Activated CD8-positive, alpha-beta memory T cell treated with anti-CD3 and anti-CD28 coated beads, Interleukin-2, amount 50 U/mL, for 4 hours (primary cell): ENCODE data around the gene INF2.
A peak's percentile ranks its signal among the peaks of the same experiment; 100 is the strongest.
"Not testable (repeated sequence)": the region's sequence is repeated elsewhere in the genome, so short reads cannot be mapped to it uniquely, and the experiment has no call there.

ENCODE experiments used
- DNase-seq: peaks from one replicate; pipeline ENCODE4 v3.0.0-alpha.2; 2020

The INF2 gene

GRCh38 chr14:104657563-104658324 is 31.7 kb upstream of the INF2 start:
- DNase-seq = no peak

GRCh38 chr14:104658325-104658712 is 31.1 kb upstream of the INF2 start:
- DNase-seq = no peak

- DNase-seq = no peak
Measured at GRCh38 chr14:104659146-104659545, 30.3 kb upstream of the INF2 start.

GRCh38 chr14:104659764-104660523 is 29.5 kb upstream of the INF2 start:
- no peak for DNase-seq

GRCh38 chr14:104660597-104660996 is 28.8 kb upstream of the INF2 start:
- DNase-seq = no peak

GRCh38 chr14:104661086-104661485 is 28.3 kb upstream of the INF2 start:
- DNase-seq = no peak

- DNase-seq = not testable (repeated sequence)
Measured at GRCh38 chr14:104661528-104662157, 27.8 kb upstream of the INF2 start.

GRCh38 chr14:104662472-104662871 is 26.9 kb upstream of the INF2 start:
- DNase-seq = not testable (repeated sequence)

- no peak for DNase-seq
Measured at GRCh38 chr14:104664107-104664506, 25.3 kb upstream of the INF2 start.

GRCh38 chr14:104664588-104664987 is 24.8 kb upstream of the INF2 start:
- DNase-seq = no peak

- DNase-seq = no peak
Measured at GRCh38 chr14:104665114-104665656, 24.2 kb upstream of the INF2 start.

GRCh38 chr14:104665657-104666522 is 23.5 kb upstream of the INF2 start:
- DNase-seq = peak; percentile 49

- not testable (repeated sequence) for DNase-seq
Measured at GRCh38 chr14:104666523-104666895, 22.9 kb upstream of the INF2 start.

GRCh38 chr14:104666981-104667380 is 22.4 kb upstream of the INF2 start:
- no peak for DNase-seq

- DNase-seq = no peak
Measured at GRCh38 chr14:104669697-104670096, 19.7 kb upstream of the INF2 start.

GRCh38 chr14:104671330-104671977 is 18.0 kb upstream of the INF2 start:
- DNase-seq = not testable (repeated sequence)

- DNase-seq = not testable (repeated sequence)
Measured at GRCh38 chr14:104672119-104672518, 17.3 kb upstream of the INF2 start.

GRCh38 chr14:104673481-104673880 is 15.9 kb upstream of the INF2 start:
- DNase-seq = no peak

GRCh38 chr14:104675447-104675846 is 14.0 kb upstream of the INF2 start:
- DNase-seq = no peak

- no peak for DNase-seq
Measured at GRCh38 chr14:104676130-104676693, 13.2 kb upstream of the INF2 start.

- peak; percentile 49 for DNase-seq
Measured at GRCh38 chr14:104676694-104677511, 12.5 kb upstream of the INF2 start.
